ENCODE measurements around the gene KCTD16.

Gene KCTD16

GRCh38 chr5:144210655-144211054 is 40.0 kb downstream of the KCTD16 start:
- no peak for DNase-seq

DNA sequence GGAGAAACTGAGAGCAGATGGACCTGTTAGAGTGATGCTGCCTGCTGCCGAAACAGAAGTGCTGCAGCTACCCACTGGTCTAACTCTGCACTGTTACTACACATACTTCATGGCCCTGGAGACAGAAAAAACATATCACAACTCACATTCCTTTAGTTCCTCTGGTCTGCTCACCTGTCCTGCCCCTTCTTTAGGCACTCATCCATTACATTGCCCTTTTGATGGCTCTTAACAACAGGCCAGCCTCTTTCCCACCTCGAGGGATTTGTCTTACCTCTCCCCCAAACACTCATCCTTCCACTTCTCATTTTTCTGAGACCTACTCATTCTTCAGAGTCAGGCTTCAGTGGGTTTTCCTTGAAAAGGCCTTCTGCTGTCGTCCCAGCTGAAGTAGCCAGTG is 49.2 kb downstream of the KCTD16 start:
- DNase-seq = no peak

- no peak for DNase-seq
Observed at GRCh38 chr5:144227363-144227999, 56.8 kb downstream of the KCTD16 start.

- DNase-seq = no peak
Observed at GRCh38 chr5:144230806-144231205, 60.1 kb downstream of the KCTD16 start.

GRCh38 chr5:144232285-144232684 is 61.6 kb downstream of the KCTD16 start:
- DNase-seq = no peak

GRCh38 chr5:144236499-144236898 is 65.8 kb downstream of the KCTD16 start:
- no peak for DNase-seq

GRCh38 chr5:144237851-144238250 is 67.2 kb downstream of the KCTD16 start:
- no peak for DNase-seq

GRCh38 chr5:144247131-144247530 is 76.5 kb downstream of the KCTD16 start:
- DNase-seq = no peak

DNA sequence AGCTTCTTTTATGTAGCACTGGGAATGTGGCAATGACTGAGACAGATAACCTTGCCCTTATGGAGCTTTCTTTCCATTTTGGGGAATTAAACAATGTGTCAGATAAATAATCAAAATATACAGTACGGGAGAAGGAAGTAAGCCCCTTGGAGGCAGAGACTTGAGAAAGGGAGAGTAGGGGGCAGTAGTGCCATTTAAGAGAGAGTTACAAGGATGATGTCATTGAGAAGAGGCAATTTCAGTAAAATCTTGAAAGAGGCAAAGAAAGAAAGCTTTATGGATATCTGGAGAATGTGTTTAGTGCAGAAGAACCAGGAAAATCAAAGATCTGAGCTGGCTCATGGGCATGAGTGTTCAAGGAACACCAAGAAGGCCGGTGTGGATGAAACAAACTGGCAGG is 77.3 kb downstream of the KCTD16 start:
- no peak for DNase-seq

GRCh38 chr5:144249755-144250464 is 79.2 kb downstream of the KCTD16 start:
- no peak for DNase-seq

DNA sequence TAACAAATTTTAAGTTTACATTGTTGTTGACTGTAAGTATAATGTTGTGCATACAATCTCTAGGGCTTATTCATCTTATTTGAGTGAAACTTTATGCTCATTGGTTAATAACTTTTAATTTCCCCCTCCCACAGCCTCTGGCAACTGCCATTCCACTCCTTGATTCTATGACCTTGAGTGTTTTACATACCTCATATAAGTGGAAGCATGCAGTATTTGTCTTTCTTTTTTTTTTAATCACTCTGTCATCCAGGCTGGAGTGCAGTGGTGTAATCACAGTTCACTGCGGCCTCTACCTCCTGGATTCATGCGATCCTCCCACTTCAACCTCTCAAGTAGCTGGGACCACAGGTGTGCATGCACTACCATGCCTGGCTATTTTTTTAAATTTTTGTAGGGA is 83.9 kb downstream of the KCTD16 start:
- DNase-seq = no peak

DNA sequence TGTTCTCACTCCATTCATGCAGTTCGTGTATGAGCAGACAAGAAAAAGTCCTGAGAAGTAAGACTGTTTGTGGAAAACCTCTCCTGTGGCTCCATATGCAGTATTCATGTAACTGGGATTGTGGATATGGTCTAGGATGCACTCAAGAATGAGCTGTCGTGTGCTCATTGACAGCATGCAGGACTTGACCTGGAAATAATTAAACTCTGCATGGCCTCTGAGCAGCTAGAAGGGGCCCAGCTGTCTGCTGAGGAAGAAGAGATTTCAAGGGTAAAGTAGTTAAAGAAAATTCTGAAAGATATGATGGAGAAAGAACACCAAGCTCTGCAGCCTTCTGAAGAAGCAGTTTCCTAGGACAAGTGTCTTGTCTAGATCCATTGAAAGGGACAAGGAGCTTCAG is 89.4 kb downstream of the KCTD16 start:
- no peak for DNase-seq

- no peak for DNase-seq
Observed at GRCh38 chr5:144265643-144266247, 95.1 kb downstream of the KCTD16 start.

- DNase-seq = no peak
Observed at GRCh38 chr5:144267961-144268513, 97.4 kb downstream of the KCTD16 start.

GRCh38 chr5:144273232-144274027 is 102.8 kb downstream of the KCTD16 start:
- no peak for DNase-seq

- DNase-seq = no peak
Observed at GRCh38 chr5:144275329-144275728, 104.7 kb downstream of the KCTD16 start.

DNA sequence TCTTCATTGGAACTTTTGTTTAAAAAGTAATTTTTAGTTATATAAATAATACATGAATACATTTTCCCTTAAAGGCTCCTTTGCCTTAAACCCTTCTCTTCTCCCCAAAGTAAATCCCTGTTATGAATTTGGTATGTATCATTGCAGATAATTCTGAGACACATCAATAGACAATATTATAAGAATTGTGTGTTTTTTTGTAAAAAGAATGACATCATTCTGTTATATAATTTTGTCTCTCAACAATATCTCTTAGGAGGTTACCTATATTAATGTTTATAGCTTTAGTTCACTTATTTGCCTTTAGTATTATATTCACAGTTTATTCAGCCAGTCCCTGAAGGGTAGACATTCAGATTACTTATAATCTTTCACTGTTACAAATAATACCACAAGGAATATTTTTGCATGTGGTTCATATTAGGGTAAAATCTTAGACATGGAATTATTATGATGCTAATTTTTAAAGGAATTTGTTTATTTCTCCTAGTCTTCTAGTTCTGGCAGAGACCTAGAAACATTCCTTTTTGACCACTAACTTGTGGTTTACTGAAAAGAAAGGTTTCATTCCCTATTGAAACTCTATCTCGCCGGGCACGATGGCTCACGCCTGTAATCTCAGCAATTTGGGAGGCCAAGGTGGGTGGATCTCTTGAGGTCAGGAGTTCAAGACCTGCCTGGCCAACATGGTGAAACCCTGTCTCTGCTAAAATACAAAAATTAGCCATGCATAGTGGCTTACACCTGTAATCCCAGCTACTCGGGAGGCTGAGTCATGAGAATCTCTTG is 105.6 kb downstream of the KCTD16 start:
- no peak for DNase-seq

DNA sequence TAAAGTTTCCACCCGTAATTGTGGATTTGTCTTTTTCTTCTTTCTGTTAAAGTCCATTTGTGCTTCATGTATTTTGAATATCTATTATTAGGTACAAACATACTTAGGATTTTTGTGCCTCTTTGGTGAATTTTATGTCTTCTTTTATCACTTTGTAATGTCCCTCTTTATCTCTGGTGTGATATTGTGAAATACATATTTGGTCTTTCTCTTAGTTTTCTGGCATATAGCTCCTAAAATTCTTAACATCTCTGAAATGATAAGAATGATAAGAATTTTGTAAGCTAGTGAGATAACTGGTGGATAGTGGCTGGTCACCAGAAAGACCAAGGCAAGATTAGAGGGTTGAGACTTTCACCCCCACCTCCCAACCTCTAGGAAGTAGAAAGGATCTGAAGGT is 111.1 kb downstream of the KCTD16 start:
- no peak for DNase-seq

GRCh38 chr5:144284036-144284435 is 113.4 kb downstream of the KCTD16 start:
- no peak for DNase-seq

GRCh38 chr5:144284931-144285502 is 114.3 kb downstream of the KCTD16 start:
- DNase-seq = no peak

GRCh38 chr5:144289277-144289676 is 118.6 kb downstream of the KCTD16 start:
- DNase-seq = no peak

DNA sequence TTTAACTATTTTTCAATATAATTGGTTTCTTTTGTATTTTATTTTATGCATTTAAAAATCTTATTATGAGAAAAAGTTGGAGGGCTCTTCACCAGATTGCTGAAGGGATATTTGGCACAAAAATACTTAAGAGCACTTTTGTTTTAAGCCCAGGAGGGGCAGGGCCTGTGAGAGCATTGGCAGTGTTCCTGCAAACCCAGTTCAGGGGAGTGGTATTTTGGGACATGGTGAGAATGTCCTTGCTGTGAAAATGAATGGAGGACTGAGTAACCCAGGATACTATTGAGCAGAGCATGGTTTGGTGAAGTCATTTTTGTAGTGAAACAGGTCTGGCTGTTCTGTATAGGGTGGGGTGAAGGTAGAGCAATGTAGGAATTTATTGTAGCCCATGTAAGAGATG is 121.4 kb downstream of the KCTD16 start:
- no peak for DNase-seq

All from KG1 (cell line).